ENCODE results near the gene VOPP1.

The VOPP1 gene

GRCh38 chr7:55569269-55569663, 3.0 kb downstream of the VOPP1 start:
- no peak overlapping the region for H3K4me3 ChIP-seq (ENCODE audit: low read depth, low read length)

GRCh38 chr7:55568613-55569268, 3.6 kb downstream of the VOPP1 start:
- H3K4me3 ChIP-seq (ENCODE audit: low read depth, low read length) = no peak overlapping the region
- TF ChIP-seq CTCF (IDR thresholded peaks at IDR 0.05; ENCODE audit: low read depth, low read length) = no peak

More at GRCh38 chr7:55569269-55569663, 3.0 kb downstream of the VOPP1 start:
- no peak for TF ChIP-seq CTCF (IDR thresholded peaks at IDR 0.05; ENCODE audit: low read depth, low read length)

DNA sequence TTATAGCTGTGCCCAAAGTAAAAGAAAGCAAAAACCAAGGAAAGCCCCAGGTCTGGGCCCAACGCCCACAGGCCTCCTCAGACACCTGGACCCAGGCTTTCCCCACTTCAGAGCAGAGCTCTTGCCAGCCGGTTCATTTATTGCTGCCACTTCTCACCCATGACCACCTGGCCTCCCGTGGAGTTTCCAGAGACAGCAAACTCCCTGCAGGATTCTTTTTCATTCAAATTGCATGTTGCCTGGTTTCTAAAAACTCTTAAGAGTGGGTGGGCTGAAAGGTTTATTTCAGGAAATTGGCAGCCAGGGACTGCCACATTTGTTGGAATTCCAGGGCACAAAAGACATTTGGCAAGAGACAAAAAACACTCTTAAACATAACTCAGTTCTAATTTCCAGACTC, 4.7 kb downstream of the VOPP1 start:
- TF ChIP-seq CTCF (IDR thresholded peaks at IDR 0.05; ENCODE audit: low read depth, low read length) = no peak
- H3K4me3 ChIP-seq (ENCODE audit: low read depth, low read length) = no peak overlapping the region

DNA sequence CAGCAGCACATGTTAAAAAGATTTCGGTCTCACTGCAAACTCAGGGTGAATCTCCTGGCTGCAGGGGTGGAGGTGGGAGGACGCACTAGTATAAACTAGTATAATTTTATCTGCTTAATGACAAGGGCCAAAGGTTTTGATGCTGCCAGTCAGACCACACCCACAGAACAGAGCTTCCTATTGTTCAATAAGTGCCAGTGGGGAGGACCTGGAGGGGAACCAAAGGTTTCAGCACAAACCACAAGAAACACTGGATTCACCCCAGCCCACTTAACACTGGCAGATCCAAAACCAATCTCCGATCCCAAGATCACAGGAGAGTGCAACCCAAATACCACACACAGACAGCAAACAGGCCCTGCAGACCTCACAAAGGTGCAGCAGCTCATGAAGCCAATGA, 6.6 kb downstream of the VOPP1 start:
- no peak for TF ChIP-seq CTCF (IDR thresholded peaks at IDR 0.05; ENCODE audit: low read depth, low read length)
- no peak overlapping the region for H3K4me3 ChIP-seq (ENCODE audit: low read depth, low read length)

DNA sequence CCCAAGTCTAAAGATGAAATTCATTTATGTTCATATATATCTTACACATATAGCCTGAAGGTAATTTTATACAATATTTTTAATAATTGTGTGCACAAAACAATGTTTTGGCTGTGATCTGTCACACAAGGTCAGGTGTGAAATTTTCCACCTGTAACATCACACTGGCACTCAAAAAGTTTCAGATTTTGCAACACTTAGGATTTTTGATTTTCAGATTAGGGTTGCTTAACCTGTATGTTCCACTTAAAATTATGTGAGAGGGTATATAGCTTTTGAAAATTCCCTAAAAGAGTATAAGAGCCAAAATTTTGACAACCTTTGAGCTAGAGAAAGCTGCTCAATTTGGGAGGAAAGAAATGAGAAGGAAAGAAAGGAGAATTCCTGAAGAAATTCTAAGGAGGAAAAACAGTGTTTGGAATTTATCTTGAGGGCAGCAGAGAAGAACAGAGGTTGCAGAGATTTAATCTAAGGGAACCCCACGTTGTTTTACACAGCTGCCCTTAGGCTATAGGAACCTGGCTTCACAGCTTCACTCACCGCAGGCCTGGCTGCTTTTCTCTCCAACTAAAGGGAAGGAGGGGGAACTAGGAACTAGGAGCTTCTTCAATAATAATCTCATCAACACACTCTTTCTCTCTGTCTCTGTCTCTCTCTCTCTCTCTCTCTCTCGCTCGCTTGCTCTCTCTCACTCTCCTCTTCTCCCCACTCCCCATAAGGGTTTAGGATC, 8.5 kb downstream of the VOPP1 start:
- no peak overlapping the region for H3K4me3 ChIP-seq (ENCODE audit: low read depth, low read length)
- TF ChIP-seq CTCF (IDR thresholded peaks at IDR 0.05; ENCODE audit: low read depth, low read length) = no peak

DNA sequence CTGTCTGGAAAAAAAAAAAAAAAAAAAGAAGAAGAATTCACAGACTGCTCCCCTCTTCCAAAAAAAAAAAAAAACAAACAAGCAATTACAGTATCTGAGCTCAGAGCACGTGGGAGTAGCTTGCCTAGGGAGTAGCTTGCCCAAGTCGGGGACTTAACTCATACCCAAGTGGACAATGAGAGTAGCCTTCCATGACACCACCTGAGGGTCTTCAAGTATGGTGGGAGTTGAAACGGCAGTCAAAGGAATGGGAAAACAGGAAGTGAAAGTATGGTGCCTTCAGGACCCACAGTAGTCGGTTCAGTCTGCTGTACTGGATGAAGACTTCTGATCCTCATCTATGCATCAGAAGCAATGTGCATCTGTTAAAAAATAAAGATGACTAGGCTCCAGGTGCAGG, 10.6 kb downstream of the VOPP1 start:
- TF ChIP-seq CTCF (IDR thresholded peaks at IDR 0.05; ENCODE audit: low read depth, low read length) = no peak
- no peak overlapping the region for H3K4me3 ChIP-seq (ENCODE audit: low read depth, low read length)

Data from WI38 (cell line).